Rectal smooth muscle tissue (tissue), 1 donor: ENCODE results near the gene FARSA.
"Not testable (repeated sequence)": the region's sequence is repeated elsewhere in the genome, so short reads cannot be mapped to it uniquely, and the experiment has no call there.

Experiments used
- H3K27ac ChIP-seq: one replicate; pipeline ENCODE4 v1.7.0; 2013; ENCODE audit warnings: low read depth, low read length, inconsistent platforms
- H3K27me3 ChIP-seq: one replicate; pipeline ENCODE4 v1.7.0; 2013; ENCODE audit warnings: low read length; ENCODE audit not compliant: control insufficient read depth, insufficient read depth
- H3K36me3 ChIP-seq: one replicate; pipeline ENCODE4 v1.7.0; 2013; ENCODE audit warnings: low read length; ENCODE audit not compliant: control insufficient read depth, insufficient read depth
- H3K4me1 ChIP-seq: one replicate; pipeline ENCODE4 v1.7.0; 2013; ENCODE audit warnings: low read length; ENCODE audit not compliant: control insufficient read depth, insufficient read depth
- H3K4me3 ChIP-seq: one replicate; pipeline ENCODE4 v1.7.0; 2013; ENCODE audit warnings: low read length
- H3K9ac ChIP-seq: one replicate; pipeline ENCODE4 v1.7.0; 2013; ENCODE audit warnings: low read length

The FARSA gene

DNA sequence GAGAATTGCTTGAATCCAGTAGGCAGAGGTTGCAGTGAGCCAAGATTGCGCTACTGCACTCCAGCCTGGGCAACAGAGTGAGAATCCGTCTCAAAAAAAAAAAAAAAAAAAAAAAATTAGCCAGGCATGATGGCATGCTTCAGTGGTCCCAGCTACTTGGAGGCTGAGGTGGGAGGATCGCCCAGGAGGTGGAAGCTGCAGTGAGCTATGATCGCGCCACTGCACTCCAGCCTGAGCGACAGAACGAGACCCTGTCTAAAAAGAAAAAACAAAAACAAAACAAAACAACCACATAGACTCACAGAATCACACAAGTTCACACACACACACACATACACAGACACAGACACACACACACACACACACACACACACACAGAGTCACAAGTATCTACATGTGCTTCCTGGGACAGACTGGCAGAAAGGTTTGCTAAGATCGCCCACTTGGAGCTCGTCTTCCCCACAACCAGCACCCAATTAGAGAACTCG, 43.2 kb downstream of the FARSA start:
- not testable (repeated sequence) for H3K9ac ChIP-seq, H3K27ac ChIP-seq, H3K27me3 ChIP-seq, H3K4me1 ChIP-seq, H3K36me3 ChIP-seq
- H3K4me3 ChIP-seq: peak overlapping the region; percentile 60

DNA sequence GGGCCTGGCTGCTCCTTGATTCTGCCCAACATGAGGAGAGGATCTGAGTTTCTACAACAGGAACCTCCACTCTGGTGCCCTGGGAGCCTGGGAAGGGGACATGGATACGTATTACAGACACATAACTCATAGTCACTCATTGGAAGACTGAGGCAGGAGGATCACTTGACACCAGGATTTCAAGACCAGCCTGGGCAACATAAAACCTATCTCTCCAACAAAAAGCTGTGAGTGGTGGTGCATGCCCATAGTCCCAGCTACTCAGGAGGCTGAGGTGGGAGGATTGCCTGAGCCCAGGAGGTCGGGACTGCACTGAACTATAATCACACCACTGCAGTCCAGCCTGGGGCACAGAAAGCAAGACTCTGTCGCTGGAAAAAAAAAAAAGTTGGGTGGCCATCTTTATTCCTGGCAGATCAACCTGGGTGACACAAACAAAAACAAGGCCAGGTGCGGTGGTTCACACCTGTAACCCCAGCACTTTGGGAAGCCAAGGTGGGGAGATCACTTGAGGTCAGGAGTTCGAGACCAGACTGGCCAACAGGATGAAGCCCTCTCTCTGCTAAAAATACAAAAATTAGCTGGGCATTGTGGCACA, 45.4 kb downstream of the FARSA start:
- no peak overlapping the region for H3K27ac ChIP-seq
- no peak overlapping the region for H3K9ac ChIP-seq
- no peaks in the 10 kb centered on the region for H3K36me3 ChIP-seq
- peaks cover 11% of the 10 kb centered on the region for H3K4me1 ChIP-seq
- no peak overlapping the region for H3K4me3 ChIP-seq
- H3K27me3 ChIP-seq: no peaks in the 10 kb centered on the region

DNA sequence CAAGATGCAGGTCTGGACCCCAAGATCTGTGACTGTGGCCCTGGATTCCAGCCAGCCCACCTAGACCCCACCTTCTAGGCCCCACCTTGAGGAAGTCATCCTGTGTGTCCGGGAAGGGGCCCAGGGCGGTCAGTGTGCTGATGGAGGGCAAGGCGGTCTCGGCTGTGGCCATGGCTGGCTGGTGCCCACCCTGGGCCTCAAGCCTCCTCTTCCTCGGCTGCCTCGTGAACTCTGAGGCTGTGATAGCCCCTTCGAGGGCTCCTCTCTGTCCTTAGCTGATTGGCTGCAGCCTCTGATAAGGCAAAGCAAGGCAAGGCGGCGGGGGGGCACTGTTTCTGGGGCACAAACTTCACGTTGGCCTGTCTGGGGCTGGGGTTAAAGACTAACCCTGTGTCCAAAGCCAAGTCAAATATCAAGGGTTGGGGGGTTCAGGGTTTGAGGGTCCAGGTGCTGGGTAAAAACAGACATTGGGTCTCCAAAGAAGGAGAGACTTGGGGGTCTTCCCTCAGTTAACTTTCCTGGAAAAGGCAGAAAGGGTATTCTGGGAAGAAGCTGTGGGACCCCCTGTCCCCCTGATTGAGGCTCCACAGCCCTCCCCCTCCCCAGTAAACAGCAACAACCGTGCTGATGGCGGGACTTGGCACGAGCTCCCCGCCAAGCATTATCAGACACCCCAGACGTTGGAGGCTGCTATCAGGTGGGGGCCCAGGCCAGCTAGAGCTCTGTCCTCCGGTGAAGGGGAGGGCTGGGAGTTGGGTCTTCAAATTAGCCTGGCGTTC, 46.4 kb downstream of the FARSA start, which contains the start of gene KLF1:
TSS of gene KLF1 (minus strand) at position 233 of the 779 bp plus-strand sequence. CDS start at position 172, 61 bp downstream.
- Histone ChIP-seq H3K36me3 (no peaks in the 10 kb centered on the region), H3K4me3 (peak within 1 kb of the TSS; percentile 45), H3K4me1 (peaks cover 11% of the 10 kb centered on the region), H3K9ac (no peak within 1 kb of the TSS), H3K27me3 (no peaks in the 10 kb centered on the region), H3K27ac (no peak within 1 kb of the TSS)

DNA sequence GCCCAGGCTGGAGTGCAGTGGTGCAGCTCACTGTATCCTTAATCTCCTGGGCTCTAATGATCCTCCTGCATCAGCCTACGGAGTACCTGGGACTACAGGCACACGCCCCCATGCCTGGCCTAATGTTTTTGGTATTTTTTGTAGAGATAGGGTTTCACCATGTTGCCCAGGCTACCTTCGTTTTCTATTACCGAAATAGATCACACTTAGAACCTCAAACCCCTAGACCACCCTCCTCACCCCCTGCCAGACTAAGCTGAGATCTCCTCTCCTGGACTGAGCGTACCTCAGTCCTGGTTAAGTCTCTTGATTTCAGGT, 46.9 kb downstream of the FARSA start:
- H3K4me1 ChIP-seq: peaks cover 7% of the 10 kb centered on the region
- no peak overlapping the region for H3K27ac ChIP-seq
- no peak overlapping the region for H3K4me3 ChIP-seq
- no peak overlapping the region for H3K9ac ChIP-seq
- H3K27me3 ChIP-seq: no peaks in the 10 kb centered on the region
- no peaks in the 10 kb centered on the region for H3K36me3 ChIP-seq

DNA sequence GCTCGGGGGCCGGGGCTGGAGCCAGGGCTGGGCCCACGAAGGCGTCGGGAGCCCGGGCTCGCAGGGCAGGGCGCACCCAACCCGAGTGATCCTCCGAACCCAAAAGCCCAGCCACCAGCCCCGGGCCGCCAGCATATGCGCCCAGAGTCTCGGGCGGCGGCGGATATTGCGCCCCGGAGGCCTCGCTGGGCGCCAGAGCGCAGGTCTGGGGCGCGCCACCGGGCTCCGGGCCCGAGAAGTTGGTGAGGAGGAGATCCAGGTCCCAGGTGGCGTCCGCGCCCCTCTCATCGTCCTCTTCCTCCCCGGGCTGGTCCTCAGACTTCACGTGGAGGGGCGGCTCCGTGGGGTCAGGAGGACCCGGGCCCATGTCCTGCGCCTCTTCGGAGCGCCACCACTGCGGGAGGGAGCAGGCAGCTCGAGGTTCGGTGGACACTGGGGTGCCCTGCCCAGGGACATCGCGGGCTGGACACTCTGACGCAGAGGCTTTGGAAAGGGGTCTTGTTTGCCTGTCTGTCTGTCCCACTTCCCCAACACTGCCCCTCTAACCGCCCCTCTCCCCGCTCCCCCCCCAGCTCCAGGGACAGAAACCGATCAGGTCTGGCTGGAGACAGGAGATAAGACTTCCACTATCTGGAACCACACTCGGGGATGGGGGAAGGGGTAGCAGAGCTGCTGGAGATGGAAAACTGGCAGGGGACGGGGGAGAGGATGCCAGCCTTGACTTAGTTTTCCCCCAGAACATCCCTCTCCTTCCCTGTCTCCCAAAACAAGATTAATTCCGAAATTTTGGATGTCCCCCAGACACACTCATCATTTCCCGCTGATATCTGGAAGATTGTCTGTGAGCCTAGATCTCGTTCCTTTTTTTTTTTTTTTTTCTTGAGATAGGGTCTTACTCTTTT, 47.5 kb downstream of the FARSA start:
- Histone ChIP-seq H3K36me3 (no peaks in the 10 kb centered on the region), H3K4me1 (peaks cover 5% of the 10 kb centered on the region), H3K27me3 (no peaks in the 10 kb centered on the region), H3K9ac (no peak overlapping the region), H3K4me3 (peak overlapping the region; percentile 45), H3K27ac (no peak overlapping the region)

DNA sequence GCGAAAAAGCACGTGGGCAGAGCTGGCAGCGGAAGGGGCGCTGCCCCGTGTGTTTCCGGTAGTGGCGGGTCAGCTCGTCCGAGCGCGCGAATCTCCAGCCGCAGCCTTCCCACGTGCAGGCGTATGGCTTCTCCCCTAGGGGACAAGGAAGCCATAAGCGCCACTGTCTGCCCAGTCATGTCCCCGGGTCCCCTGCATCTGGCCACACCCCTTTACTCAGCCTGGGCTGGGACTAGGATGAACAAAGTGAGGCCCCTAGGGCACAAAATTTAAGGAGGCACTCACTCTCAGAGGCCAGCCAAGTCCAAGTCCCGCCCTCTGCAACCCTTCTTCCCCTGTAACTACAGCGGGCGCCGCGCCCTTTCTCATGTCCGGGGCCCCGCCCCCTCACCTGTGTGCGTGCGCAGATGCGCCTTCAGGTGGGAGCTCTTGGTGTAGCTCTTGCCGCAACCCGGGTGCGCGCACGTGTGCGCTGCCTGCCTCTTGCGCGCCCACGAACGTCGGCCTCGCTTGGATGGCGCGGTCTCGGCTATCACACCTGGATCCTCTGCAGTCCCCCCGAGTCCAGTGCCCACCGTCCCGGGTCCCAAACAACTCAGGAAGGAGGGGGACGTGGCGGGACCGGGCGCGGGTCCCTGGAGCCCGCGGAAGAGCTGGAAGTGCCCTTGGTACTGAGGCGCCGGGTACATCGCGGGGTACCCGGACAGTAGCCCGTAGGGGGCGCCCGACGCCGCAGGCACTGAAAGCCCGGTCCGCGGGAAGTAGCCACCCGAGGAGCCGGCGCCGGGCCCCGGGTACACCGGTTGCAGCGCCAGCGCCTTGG, 48.4 kb downstream of the FARSA start:
- Histone ChIP-seq H3K27ac (no peak overlapping the region), H3K9ac (no peak overlapping the region), H3K4me3 (peak overlapping the region; percentile 59), H3K36me3 (no peaks in the 10 kb centered on the region), H3K4me1 (peaks cover 4% of the 10 kb centered on the region), H3K27me3 (no peaks in the 10 kb centered on the region)

DNA sequence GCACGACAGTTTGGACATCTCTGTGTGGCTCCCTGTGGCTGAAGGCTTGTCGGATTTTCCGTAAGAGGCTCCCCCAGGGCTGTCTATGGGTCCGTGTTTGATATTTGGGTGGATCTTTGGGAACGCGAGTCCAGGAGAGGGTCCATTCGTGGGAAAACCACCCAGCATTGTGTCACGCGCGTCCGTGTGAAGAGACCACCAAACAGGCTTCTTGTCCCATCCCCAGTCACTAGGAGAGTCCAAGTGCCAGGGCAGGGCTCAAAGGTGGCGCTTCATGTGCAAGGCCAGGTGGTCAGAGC, 48.9 kb downstream of the FARSA start:
- no peaks in the 10 kb centered on the region for H3K36me3 ChIP-seq
- H3K4me1 ChIP-seq: peaks cover 4% of the 10 kb centered on the region
- no peak overlapping the region for H3K27ac ChIP-seq
- H3K27me3 ChIP-seq: no peaks in the 10 kb centered on the region
- H3K4me3 ChIP-seq: peak overlapping the region; percentile 59
- H3K9ac ChIP-seq: no peak overlapping the region

DNA sequence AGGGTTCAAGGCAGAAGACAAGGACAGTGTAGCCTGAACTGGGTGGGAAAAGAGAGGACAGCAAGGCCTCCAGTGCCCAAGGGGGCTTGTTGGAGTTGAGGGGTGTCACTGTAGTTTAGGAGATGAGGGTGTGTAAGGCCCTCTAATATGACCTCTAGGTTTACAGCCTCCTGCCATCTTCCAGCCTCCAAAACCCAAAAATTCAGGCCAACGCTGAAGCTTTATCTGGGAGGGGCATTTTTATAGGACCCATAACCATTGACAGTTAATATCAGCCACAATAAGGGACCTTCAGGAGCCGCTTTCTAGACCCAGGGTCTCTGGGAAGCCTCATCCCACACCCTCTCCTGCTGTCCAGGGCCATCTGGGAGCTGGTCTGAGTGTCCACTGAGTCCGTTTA, 49.3 kb downstream of the FARSA start:
- Histone ChIP-seq H3K36me3 (no peaks in the 10 kb centered on the region), H3K4me1 (peaks cover 4% of the 10 kb centered on the region), H3K27ac (no peak overlapping the region), H3K4me3 (no peak overlapping the region), H3K9ac (no peak overlapping the region), H3K27me3 (no peaks in the 10 kb centered on the region)

DNA sequence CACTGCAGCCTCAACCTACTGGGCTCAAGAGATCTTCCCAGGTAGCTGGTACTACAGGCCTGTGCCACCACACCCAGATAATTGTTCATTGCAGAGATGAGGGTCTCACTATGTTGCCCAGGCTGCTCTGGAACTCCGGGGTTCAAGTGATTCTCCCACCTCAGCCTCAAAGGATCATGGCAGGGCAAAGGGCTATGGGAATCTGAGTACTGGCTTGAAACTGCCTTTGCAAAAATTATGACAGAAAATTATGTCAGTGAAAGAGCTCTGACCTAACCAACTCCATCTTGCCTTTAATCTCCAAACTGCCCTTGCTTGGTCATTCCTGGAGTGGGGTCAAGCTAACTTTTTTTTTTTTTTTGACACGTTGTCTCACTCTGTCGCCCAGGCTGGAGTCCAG, 50.9 kb downstream of the FARSA start:
- peaks cover 4% of the 10 kb centered on the region for H3K4me1 ChIP-seq
- no peak overlapping the region for H3K9ac ChIP-seq
- no peaks in the 10 kb centered on the region for H3K27me3 ChIP-seq
- peaks cover 6% of the 10 kb centered on the region for H3K36me3 ChIP-seq
- no peak overlapping the region for H3K27ac ChIP-seq
- no peak overlapping the region for H3K4me3 ChIP-seq

DNA sequence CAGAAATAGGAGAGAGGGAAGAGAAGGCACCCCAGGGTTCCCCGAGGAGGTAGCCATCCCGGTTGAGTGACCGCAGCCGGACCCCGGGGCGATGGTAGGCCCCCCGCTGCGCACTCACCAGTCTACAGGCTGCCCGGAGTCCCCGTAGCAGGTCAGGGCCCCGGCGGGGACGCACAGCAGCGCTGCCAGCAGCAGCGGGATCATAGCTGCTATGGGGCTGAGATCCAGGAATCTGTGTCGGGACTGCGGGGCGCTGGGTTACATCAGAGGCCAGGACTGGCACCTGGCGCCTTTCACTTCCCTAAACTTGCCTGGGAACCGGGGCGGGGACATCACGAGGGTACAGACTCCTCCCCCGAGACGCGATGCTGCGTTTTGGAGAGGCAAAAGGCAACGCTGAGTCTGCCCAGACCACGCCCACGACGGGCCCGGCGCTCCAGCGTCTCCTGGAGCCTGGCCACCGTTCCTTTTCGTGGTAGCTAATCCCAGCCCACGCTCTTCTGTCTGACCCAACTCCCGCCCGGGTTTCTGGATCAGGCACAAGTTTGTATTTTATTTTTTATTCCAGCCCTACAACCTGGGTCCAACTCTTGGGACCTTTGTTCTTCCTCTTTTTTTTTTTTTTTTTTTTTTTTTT, 52.2 kb downstream of the FARSA start, which contains the start of gene DNASE2:
TSS of gene DNASE2 (minus strand) at position 278 of the 637 bp plus-strand sequence. CDS start at position 204, 74 bp downstream.
- Histone ChIP-seq H3K27ac (peak within 1 kb of the TSS; percentile 86), H3K36me3 (peaks cover 6% of the 10 kb centered on the region), H3K27me3 (no peaks in the 10 kb centered on the region), H3K4me3 (peak within 1 kb of the TSS; percentile 84), H3K4me1 (peaks cover 4% of the 10 kb centered on the region), H3K9ac (peak within 1 kb of the TSS; percentile 19)

DNA sequence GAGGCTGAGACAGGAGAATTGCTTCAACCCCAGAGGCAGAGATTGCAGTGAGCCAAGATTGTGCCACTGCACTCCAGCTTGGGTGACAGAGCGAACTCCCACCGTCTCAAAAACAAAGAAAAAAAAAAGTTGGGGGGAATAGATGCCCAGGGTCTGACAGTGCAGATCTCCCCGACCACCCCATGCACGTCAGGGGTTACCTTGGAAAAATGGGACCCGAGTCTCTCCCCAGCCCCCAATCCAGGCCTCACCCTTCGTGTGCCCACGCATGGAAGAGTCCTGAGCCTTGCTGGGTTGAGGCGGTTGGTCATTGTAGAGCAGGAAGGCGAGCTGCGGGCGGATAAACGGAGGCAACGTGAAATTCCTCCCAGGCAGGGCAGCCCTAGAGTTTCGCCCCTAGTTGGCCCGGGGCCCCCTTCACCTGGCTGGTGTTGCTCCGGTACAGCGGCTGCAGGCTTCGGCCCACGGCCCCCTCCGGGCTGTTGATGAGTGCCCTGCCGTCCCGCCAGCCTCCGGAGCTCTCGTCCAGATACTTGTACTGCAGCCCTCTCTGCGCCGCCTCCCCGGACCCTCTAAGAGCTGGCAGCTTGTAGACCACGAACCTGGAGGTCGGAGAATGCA, 52.9 kb downstream of the FARSA start:
- Histone ChIP-seq H3K27ac (peak overlapping the region; percentile 86), H3K36me3 (peaks cover 9% of the 10 kb centered on the region), H3K9ac (peak overlapping the region; percentile 19), H3K27me3 (no peaks in the 10 kb centered on the region), H3K4me3 (peak overlapping the region; percentile 84), H3K4me1 (peaks cover 4% of the 10 kb centered on the region)
